GM21737 (cell line): ENCODE measurements around the gene NCKIPSD.
A peak's percentile ranks its signal among the peaks of the same experiment; 100 is the strongest.

ENCODE experiments used
- ATAC-seq: cut with Tn5 transposase; IDR thresholded peaks from one replicate; pipeline ENCODE4 v1.9.1; 2021; ENCODE audit warnings: mild to moderate bottlenecking, moderate library complexity; ENCODE audit not compliant: unreplicated experiment

NCKIPSD gene

DNA sequence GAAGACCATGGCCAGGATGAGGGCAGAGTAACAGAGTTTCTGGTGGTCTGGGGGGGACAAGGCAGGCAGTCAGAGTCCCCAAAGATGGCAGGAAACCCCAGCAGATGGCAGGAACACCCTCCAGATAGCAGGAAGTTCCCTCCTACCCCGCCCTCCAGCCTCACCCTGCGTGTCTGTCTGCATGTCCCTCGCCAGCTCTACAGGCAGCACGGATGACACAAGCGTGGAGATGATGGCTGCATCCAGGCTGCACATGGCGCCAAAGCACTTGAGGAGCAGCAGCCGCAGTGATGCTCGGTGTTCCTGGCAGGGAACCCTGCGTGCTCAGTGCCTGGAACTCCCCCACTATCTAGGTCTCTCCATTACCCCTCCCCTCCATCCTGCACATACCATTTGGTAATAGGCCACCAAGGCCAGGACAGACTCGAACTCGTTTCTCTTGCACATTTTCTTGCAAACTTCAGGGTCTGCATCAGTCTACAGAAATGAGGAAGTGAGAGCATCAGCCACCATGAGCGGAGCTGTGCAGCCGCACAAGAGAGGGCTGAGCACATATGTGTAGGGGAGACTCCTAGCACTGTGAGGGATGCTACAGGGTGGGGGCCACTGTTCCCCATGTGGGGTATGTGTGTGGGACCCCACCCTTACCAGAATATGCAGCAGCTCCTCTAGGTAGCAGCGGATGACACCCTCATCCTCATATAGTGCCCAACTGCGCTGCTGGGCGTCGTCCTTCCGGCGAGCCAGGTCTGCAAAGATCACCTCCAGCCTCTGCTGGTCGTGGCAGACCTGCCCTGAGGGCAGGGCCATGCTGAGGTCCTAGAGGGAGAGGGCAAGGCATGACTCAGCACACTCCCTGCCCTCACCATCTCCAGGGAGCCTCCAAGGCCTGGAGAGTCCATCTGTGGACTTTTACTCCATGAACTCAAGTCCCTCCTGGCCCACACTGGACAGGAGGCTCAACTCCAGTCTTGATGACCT, 6.0 kb downstream of the NCKIPSD start:
- ATAC-seq: no peak

- no peak for ATAC-seq
These were observed 6.9 kb downstream of the NCKIPSD start for GRCh38 chr3:48678566-48679380.

DNA sequence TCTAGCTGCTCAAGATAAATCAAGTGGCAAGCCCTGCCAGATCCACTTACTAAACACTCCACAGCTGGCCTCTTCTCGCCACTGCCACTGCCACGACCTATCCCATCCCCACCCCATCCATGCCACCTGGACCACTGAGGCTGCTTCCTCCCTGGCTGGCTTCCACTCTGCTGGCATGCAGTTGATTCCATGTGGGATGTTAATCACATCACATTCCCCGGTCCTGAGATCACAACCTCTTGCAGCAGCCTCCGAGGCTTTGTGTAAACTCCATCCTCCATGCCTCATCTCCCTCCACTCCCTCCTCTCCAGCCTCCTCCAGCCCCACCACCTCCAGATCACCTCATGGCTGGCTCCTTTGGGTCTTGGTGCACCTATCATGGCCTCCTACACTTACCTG, 7.7 kb downstream of the NCKIPSD start:
- ATAC-seq: no peak

DNA sequence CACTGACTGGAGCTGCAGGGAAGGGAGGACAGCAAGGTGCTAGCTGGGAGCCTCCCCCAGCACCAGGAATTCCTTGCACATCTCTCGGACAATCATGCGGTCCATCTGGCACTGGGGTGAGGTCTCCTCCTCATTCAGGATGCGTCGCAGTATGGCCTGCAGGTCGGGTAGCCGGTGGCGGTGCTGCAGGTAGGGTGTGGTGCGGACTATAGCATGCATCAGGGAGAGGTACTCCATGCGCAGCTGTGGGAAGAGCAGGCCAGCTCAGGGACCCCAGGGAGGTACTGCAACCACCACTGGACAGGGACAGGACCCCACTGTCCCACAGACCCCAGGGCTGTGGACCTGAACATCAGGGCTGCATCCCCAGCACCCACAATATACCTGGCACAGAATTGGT, 11.2 kb downstream of the NCKIPSD start:
- ATAC-seq: no peak

GRCh38 chr3:48672522-48672921, 13.2 kb downstream of the NCKIPSD start:
- no peak for ATAC-seq

GRCh38 chr3:48664929-48665328, 20.8 kb downstream of the NCKIPSD start:
- no peak for ATAC-seq

GRCh38 chr3:48664313-48664644, 21.4 kb downstream of the NCKIPSD start:
- ATAC-seq: no peak

DNA sequence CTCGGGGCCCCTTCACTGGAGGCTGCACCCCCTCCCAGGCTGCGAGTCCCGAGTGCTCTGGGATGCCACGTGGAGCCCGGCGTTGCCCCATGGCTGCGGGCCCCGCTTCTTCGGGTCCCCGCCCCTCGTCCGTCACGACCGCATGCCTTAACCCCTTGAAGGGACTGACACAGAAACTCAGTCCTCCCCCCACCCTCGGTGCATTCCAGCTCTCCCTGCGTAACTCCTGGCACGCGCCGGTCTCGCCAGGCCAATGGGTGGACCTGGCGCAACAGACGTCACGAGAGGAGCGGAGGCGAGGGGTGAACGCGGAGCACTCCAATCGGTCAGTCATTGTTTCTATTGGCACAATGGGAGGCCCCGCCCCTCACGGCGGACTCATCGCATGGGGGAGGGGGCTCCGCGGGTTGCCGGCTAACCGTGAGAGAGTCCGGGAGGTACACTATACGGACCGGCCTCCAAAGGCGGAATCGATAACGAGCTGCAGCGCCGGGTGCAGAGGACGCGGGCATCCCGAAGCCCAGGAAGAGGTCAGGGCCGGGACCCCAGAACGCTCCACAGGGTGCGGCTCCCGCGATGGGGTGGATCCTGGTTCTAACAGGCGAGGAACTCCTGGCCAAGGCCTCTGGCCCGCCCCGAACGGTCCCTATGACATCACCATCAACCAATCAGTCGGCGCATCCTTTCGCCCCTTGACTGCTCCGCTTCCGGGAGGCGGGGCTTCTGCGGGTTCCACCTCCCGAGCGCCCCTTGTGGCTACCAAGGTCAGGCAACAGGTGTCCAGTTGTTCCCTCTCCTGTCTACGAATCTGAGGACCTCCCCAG, 22.0 kb downstream of the NCKIPSD start:
- peak; percentile 90 for ATAC-seq

DNA sequence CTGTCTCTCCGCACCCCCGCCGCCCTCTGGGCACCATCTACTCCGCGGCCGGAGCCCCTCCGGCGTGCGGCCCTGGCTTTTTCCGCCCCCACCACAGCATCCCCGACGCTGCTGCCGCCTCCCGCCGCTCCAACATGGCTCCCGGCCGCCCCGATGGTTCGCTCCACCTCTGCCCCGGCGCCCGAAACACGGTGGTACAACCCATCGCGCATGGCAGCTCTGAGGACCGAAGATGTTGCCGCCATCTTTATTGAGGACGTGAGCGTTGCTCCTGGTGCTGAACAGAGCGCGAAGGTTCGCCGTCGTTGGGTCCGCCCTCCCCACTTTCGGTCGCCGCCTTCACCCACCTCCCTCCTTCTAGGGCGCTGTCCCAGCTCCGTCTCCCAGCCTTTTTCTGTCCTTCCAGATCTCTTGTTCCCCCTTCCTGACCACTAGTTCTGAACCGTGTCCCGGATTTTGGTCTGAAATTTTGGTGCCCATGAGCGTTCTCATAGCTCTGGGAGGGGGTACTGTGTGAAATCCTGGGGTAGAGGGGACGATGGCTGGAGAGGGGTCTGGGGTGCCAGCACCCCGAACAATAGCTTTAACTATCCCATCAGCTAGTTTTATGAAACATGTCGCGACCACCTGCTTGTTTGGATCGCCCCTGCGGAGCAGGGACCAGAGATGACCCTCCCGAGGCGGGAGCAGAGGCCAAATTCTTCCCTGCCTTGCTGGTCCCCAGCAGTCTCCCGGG, 22.8 kb downstream of the NCKIPSD start, which contains the start of gene CELSR3:
Gene CELSR3, minus strand, starts transcription at position 134 of the 736 bp plus-strand sequence. CDS start 252 bp downstream, outside the sequence.
- no peak for ATAC-seq

DNA sequence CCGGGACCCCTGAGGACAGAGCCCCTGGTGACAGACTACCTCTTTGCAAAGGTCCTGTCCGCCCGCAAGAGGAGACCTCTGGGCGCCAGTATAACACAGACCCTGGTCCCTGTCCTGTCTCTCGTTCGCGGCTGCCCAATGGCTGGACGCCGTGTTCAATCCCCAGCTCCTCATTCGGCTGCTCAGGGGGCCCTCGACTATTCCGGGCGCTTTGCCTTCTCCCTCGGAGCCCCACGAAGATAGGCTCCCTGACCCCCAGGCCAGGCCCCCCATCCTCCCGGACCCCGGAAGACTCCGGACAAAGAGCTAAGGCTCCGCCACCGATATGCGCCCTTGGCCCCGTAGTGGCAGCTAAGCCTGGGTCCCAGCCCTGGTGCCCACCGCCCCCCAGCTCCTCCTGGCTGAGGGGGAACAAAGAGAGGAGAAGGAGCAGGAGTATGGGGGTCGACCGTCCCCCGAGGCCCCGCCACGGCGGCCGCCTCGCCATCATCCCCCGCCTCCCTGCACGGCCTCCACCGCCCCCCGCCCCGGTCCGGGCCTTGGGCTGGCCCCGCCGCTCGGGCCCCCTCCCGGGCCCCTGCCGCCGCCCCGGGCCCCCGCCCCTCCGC, 23.5 kb downstream of the NCKIPSD start:
- ATAC-seq: no peak

DNA sequence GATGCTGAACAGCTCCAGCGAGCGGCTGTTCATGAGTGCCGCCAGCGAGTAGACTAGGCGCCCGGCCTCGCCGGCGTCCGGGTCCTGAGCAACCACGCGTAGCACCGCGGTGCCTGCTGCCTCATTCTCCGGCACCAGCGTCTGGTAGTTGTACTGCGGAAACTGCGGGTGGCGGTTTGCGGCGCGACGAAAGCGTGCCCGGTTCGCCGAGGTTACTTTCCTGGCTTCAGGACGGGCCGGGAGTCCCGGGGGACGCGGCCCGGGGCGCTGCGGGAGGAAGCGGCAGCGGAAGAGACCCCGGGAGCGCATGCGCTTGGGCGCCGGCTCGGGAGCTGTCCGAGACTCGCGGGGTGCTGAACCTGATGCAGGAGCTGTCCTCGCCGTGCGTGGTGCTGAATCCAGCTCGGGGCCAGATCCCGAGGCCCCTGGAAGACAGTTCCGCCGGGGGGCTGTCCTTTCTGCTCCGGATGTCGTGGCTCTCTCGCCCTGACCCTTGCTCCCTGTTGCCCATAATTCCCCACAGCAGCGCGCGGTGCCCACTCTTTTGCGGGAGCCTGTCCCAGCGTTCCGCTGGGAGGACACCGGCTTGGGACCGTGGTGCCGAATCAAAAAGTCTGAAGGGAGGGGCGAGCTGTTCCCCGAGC, 24.1 kb downstream of the NCKIPSD start:
- no peak for ATAC-seq

GRCh38 chr3:48660800-48661400, 24.8 kb downstream of the NCKIPSD start:
- ATAC-seq: no peak

DNA sequence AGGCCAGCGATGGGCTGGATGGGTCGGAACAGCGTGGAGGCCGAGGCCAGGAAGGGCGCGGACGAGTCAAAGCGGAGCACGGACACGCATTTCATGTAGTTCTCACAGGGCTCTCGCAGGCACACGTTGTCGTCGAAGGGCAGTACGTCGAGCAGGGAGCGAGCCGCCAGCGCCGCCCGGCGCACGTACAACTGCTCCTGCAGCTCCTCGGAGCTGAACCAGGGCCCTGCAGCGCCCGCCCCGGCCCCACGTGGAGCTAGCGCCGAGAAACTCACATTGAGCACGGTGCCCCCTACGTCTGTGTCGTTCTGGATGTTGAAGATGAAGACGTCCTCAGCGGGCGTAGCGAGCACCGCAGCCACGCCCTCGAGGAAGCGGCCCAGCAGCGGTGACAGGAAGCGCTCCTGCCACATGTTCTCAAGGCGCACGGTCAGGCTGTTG, 28.9 kb downstream of the NCKIPSD start:
- ATAC-seq: no peak

GRCh38 chr3:48656061-48656840, 29.5 kb downstream of the NCKIPSD start:
- ATAC-seq: peak; percentile 47

- ATAC-seq: no peak
These were observed 30.1 kb downstream of the NCKIPSD start for GRCh38 chr3:48655606-48656005.

GRCh38 chr3:48655063-48655462, 30.7 kb downstream of the NCKIPSD start:
- no peak for ATAC-seq

- no peak for ATAC-seq
These were observed 32.6 kb downstream of the NCKIPSD start for GRCh38 chr3:48652923-48653715.
